Transverse colon (tissue), 4 donors: Measurements from ENCODE around the gene KMT2C. TPM values are rescaled to one million over a fixed set of nuclear protein-coding genes. Genes with fewer than 3 reads are reported as not detected.
"Not testable (repeated sequence)": the region's sequence is repeated elsewhere in the genome, so short reads cannot be mapped to it uniquely, and the experiment has no call there.

Experiments used
- DNase-seq: peaks from one replicate; pipeline ENCODE4 v3.0.0-alpha.2; 2019
- H3K27ac ChIP-seq, 4 donors: fragments of 200-600 bp; sonication (generic); 2 replicates each; pipeline ENCODE4 v1.5.1; 2016 to 2018; ENCODE audit warnings: inconsistent platforms in 4 of 4
- H3K27me3 ChIP-seq: fragments of 200-600 bp; sonication (generic); 2 replicates; pipeline ENCODE4 v1.5.1; 2017; ENCODE audit warnings: inconsistent platforms
- H3K36me3 ChIP-seq, 4 donors: fragments of 200-600 bp; sonication (generic); 2 replicates each; pipeline ENCODE4 v1.5.1; 2017 to 2019; ENCODE audit warnings: inconsistent platforms in 4 of 4
- H3K4me1 ChIP-seq, 4 donors: fragments of 200-600 bp; sonication (generic); 2 replicates each; pipeline ENCODE4 v1.5.1; 2017 to 2020; ENCODE audit warnings: inconsistent platforms in 4 of 4
- H3K4me3 ChIP-seq, 4 donors: fragments of 200-600 bp; sonication (generic); 1 replicate in 1 of 4; 2 replicates in 3 of 4; pipeline versions ENCODE4 v1.5.1 to v1.6.1; 2017 to 2019; ENCODE audit warnings: inconsistent platforms in 4 of 4
- H3K9me3 ChIP-seq, 2 donors: fragments of 200-600 bp; sonication (generic); 2 replicates each; pipeline ENCODE4 v1.5.1; 2017 to 2019; ENCODE audit warnings: inconsistent platforms in 2 of 2
- EP300 ChIP-seq: sonication (generic); formaldehyde crosslinking; IDR thresholded peaks from one replicate; pipeline ENCODE4 v1.6.1; 2017; ENCODE audit warnings: antibody characterized with exemption, low read depth
- POLR2A ChIP-seq: fragments of 450-650 bp; IDR thresholded peaks from one replicate; pipeline ENCODE4 v1.6.1; 2016; ENCODE audit warnings: antibody characterized with exemption, mild to moderate bottlenecking, moderate library complexity
- POLR2AphosphoS5 ChIP-seq, 3 donors: sonication (generic); formaldehyde crosslinking; IDR thresholded peaks; one replicate each; pipeline ENCODE4 v1.6.1; 2016; ENCODE audit warnings: antibody characterized with exemption in 3 of 3
- WGBS, 2 donors: methylation state at CpG; one replicate each; pipeline ENCODE4 v1.1.5; 2018; ENCODE audit warnings: low coverage in 1 of 2; 5-methylcytosine and 5-hydroxymethylcytosine counted together
- in situ Hi-C, 4 donors: fragments of 200-750 bp; cut with MboI; loops; one replicate each; pipeline versions ENCODE4 v1.15.0 to v1.15.1; 2017; ENCODE audit warnings: low sequenced_read_pairs in 3 of 4, low pct_ligation_motif_present in 1 of 4, low pct_unique_long_range_greater_than_20kb in 1 of 4
- intact Hi-C: fragments of 100-400 bp; cut with DNase I; formaldehyde crosslinking; loops from one replicate; pipeline ENCODE4 v1.15.1; 2023; ENCODE audit warnings: low total_unique reads
- total RNA-seq, 4 donors: library from RNA; depleted of rRNA; stranded (reverse); fragments of >200 nt; gene quantifications; one replicate each; pipeline ENCODE4 v1.1.0, GENCODE V29; 2016
- TF ChIP-seq, protein P1 (sequence below), 5 experiments: fragments of 200-600 bp in 3 of 5; fragments of 450-650 bp in 2 of 5; sonication (generic) in 3 of 5; IDR thresholded peaks; 1 replicate in 2 of 5; 2 replicates in 3 of 5; pipeline ENCODE4 v1.5.1; 2016 to 2017; ENCODE audit warnings: antibody characterized with exemption in 5 of 5, inconsistent platforms in 3 of 5, mild to moderate bottlenecking in 2 of 5, moderate library complexity in 1 of 5

Gene KMT2C
- total RNA-seq, 4 donors from 2014 or later = 72.6 to 99.5 (median 83.8) TPM

DNA sequence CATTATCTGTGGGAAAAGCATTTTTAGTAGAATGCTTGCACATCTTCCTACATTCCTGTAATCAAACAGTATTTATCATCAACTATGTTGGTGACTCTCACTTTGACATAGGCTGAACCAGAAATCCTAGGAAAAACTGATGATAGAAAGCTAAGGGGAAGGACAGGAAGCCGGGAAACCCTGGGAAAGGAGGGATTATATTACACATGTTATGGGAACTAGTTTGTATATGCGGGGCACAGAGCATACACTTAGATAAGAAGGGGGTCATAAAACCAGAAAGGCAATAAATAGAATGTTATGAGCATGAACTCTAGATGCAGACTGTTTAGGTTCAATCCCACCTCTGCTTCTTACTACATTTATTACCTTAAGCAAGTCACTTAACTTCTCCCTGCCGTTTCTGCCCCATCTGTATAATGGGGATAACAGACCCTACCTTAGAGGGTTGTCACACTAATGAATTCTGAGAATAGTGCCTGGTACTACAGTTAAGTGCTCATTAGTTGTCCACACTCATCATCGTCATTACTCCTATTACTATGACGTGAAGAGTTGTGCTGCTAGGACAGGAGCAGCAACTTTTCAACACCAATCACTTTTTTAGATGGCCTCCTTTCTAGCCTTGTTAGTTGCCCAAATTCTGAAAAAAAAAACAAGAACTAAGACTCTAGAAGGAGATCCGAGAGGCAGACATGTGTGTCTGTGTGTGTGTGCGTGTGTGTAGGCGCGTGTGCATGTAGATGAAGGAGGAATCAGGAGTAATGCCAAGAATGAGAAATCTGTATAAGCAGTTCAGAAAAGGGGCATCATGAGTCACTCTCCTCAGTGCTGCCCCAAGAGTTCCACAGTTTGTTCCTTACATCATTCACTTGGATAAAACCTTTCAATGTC, 52.2 kb downstream of the KMT2C start:
- intact Hi-C loops (no loop called here), in situ Hi-C loops (no loop called here)
- 53 to 68% methylated on average over 9 of the region's 9 CpGs for WGBS, 2 donors
- Histone ChIP-seq H3K36me3 (no peaks in the 10 kb centered on the region), H3K4me1 (peaks cover 0 to 45% (median 22%) of the 10 kb centered on the region in 4 donors), H3K9me3 (no peaks in the 10 kb centered on the region), H3K4me3 (no peak overlapping the region), H3K27ac (no peak overlapping the region), H3K27me3 (no peaks in the 10 kb centered on the region)
- TF ChIP-seq POLR2AphosphoS5 (IDR thresholded peaks at IDR 0.05) = no peak
- TF ChIP-seq EP300 = no peak
- TF ChIP-seq, protein P1, sequence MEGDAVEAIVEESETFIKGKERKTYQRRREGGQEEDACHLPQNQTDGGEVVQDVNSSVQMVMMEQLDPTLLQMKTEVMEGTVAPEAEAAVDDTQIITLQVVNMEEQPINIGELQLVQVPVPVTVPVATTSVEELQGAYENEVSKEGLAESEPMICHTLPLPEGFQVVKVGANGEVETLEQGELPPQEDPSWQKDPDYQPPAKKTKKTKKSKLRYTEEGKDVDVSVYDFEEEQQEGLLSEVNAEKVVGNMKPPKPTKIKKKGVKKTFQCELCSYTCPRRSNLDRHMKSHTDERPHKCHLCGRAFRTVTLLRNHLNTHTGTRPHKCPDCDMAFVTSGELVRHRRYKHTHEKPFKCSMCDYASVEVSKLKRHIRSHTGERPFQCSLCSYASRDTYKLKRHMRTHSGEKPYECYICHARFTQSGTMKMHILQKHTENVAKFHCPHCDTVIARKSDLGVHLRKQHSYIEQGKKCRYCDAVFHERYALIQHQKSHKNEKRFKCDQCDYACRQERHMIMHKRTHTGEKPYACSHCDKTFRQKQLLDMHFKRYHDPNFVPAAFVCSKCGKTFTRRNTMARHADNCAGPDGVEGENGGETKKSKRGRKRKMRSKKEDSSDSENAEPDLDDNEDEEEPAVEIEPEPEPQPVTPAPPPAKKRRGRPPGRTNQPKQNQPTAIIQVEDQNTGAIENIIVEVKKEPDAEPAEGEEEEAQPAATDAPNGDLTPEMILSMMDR (IDR thresholded peaks at IDR 0.05) = no peak
- no peak for TF ChIP-seq POLR2A
- DNase-seq = no peak

DNA sequence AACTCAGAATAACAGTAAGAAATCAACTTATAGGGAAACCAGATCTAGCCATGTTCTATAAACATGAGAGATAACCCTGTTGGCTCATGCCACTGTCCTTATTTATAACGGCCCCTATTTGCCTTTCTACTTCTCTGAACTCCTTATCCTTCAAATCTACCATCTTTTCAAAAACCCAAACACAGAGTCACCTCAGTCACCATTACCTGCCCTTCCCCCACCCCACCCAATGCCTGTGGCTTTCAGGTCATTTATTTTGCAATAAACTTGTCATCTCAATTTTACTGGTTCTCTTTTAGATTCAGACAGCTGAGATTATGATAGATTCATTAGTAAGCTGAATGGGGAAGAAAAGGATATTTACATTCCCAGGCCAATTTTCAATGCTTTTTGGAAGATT, 53.6 kb downstream of the KMT2C start:
- no peak for TF ChIP-seq POLR2A
- TF ChIP-seq EP300 = no peak
- no peak for TF ChIP-seq POLR2AphosphoS5 (IDR thresholded peaks at IDR 0.05)
- TF ChIP-seq, protein P1 (IDR thresholded peaks at IDR 0.05) = no peak
- WGBS, 2 donors = 30 to 43% methylated on average over 1 of the region's 1 CpG
- H3K4me3 ChIP-seq = no peak overlapping the region
- no peaks in the 10 kb centered on the region for H3K27me3 ChIP-seq
- no peak overlapping the region for H3K27ac ChIP-seq
- intact Hi-C loops = no loop called here
- no peaks in the 10 kb centered on the region for H3K36me3 ChIP-seq
- H3K9me3 ChIP-seq = no peaks in the 10 kb centered on the region
- no peak for DNase-seq
- H3K4me1 ChIP-seq = peaks cover 0 to 45% (median 22%) of the 10 kb centered on the region in 4 donors
- in situ Hi-C loops = no loop called here

DNA sequence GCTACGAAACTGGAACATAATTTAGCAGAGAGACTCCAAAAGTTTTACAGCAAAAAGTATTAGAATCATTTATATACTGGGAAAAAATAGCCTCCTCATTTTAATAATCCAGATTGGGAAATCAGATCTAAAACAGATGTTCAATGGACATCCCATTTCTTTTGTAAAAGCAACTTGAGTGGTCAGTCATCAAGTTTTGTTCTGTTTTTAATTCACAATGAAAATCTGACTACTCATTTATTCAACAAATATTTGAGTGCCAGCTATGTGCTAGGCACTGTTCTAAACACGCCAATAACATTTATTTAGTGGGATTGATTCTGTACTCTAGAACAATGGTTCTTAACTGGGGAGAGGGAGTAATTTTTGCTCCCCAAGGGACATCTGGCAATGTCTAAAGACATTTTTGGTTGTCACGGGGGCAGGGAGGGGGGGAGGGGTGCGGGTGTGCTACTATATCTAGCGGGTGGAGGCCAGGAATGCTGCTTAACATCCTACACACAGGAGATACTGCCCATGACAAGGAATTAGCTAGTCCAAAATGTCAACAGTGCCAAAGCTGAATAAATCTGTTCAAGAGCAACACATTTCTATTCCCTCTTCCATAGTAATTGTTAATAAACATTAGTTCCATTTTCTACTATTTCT, 54.7 kb downstream of the KMT2C start:
- WGBS, 2 donors = 57 to 72% methylated on average over 5 of the region's 5 CpGs
- H3K9me3 ChIP-seq, H3K27me3 ChIP-seq, H3K36me3 ChIP-seq, intact Hi-C loops, H3K4me3 ChIP-seq, H3K27ac ChIP-seq, in situ Hi-C loops, DNase-seq: not testable (repeated sequence)
- H3K4me1 ChIP-seq = peaks cover 0 to 45% (median 22%) of the 10 kb centered on the region in 4 donors

DNA sequence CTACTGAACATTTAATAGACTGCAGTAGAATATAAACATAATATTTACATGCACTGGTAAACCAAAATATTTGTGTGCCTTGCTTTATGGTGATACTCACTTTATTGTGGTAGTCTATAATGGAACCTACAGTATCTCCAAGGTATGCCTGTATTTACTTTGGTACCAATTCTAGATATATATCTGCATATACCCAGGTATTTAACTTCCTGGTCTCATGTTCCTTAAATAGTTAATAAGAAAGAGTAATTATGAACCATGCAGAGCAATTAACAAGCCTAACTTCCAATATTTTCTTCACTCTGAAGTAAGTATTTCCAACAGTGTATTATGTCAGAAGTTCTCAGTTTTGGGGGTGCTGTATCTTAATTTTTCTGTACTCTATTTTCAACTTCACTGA, 57.3 kb downstream of the KMT2C start:
- DNase-seq, in situ Hi-C loops, H3K4me3 ChIP-seq, H3K27ac ChIP-seq, intact Hi-C loops, H3K36me3 ChIP-seq, H3K27me3 ChIP-seq, H3K9me3 ChIP-seq: not testable (repeated sequence)
- peaks cover 0 to 28% (median 15%) of the 10 kb centered on the region in 4 donors for H3K4me1 ChIP-seq

DNA sequence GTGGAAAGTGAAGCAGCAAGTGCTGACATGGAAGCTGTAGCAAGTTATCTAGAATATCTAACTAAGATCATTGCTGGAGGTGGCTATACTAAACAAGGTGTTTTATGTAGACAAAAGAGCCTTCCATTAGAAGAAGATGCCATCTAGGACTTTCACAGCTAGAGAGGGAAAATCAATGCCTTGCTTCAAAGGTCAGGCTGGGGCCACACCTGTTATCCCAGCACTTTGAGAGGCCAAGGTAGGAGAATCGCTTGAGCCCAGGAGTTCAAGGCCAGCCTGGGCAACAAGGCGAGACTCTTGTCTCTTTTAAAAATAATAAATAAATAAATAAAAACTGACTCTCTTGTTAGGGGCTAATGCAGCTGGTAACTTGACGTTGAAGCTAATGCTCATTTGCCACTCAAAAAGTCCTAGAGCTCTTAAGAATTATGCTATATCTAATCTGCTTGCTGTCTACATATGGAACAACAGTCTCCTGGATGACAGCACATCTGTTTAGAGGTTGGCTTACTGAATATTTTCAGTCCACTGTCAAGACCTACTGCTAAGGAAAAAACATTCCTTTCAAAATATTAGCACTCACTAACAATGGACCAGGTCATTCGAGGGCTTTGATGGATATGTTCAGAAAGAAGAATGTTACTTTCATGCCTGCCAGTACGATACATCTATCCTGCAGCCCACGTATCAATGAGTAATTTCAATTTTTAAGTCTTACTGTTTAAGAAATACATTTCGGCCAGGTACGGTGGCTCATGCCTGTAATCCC, 58.9 kb downstream of the KMT2C start:
- H3K27ac ChIP-seq, DNase-seq, H3K9me3 ChIP-seq, in situ Hi-C loops, H3K36me3 ChIP-seq, intact Hi-C loops, H3K4me3 ChIP-seq, H3K27me3 ChIP-seq: not testable (repeated sequence)
- WGBS, 2 donors = 92 to 94% methylated on average over 8 of the region's 8 CpGs
- peaks cover 0 to 12% (median 5%) of the 10 kb centered on the region in 4 donors for H3K4me1 ChIP-seq
